ENCODE measurements around the gene SLC12A3.

DNA sequence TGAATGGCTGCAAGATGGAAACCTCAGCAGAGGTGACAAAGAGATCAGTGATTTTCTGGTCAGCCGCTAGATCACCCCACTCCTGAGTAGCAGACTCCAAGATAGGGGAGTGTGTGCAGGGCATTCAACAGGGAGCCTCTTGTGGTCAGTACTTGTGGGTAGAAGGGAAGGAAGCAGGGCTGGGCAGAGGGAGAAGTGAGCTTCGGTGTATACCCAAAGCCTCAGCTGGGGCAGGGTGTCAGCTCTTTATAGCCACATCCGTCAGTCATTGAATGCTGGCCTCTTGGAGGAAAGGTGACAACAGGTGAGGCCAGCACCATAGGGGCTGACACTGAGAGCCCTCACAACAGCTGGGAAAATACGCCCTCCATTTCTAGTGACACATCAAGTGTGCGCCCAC is 2.2 kb upstream of the SLC12A3 start:
- TF ChIP-seq, protein P1, sequence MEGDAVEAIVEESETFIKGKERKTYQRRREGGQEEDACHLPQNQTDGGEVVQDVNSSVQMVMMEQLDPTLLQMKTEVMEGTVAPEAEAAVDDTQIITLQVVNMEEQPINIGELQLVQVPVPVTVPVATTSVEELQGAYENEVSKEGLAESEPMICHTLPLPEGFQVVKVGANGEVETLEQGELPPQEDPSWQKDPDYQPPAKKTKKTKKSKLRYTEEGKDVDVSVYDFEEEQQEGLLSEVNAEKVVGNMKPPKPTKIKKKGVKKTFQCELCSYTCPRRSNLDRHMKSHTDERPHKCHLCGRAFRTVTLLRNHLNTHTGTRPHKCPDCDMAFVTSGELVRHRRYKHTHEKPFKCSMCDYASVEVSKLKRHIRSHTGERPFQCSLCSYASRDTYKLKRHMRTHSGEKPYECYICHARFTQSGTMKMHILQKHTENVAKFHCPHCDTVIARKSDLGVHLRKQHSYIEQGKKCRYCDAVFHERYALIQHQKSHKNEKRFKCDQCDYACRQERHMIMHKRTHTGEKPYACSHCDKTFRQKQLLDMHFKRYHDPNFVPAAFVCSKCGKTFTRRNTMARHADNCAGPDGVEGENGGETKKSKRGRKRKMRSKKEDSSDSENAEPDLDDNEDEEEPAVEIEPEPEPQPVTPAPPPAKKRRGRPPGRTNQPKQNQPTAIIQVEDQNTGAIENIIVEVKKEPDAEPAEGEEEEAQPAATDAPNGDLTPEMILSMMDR (conservative IDR thresholded peaks at IDR 0.05; ENCODE audit: low read depth, low read length): no peak
- no peak for TF ChIP-seq POLR2A (IDR thresholded peaks at IDR 0.05; ENCODE audit: low read depth, low read length)
- no peak for TF ChIP-seq RFX5 (IDR thresholded peaks at IDR 0.05; ENCODE audit: low read depth, low read length)
- no peak for TF ChIP-seq NFE2L2 (IDR thresholded peaks at IDR 0.05; ENCODE audit: low read depth, low read length)
- TF ChIP-seq RAD21 (IDR thresholded peaks at IDR 0.05; ENCODE audit: low read length): no peak
- TF ChIP-seq CEBPB (IDR thresholded peaks at IDR 0.05; ENCODE audit: low read depth, low read length): no peak
- no peak for TF ChIP-seq SMC3 (IDR thresholded peaks at IDR 0.05; ENCODE audit: low read depth, low read length)
- no peak for TF ChIP-seq ELK1 (IDR thresholded peaks at IDR 0.05; ENCODE audit: borderline replicate concordance, low read depth, low read length)
- no peak for TF ChIP-seq FOS (IDR thresholded peaks at IDR 0.05; ENCODE audit: low read depth, low read length)
- TF ChIP-seq RCOR1 (IDR thresholded peaks at IDR 0.05; ENCODE audit: insufficient replicate concordance, low read length): no peak
